Breast epithelium (tissue), 4 donors: Measurements from ENCODE around the gene PNPLA6. TPM values are rescaled to one million over a fixed set of nuclear protein-coding genes. Genes with fewer than 3 reads are reported as not detected.

Experiments used
- DNase-seq, 2 donors: peaks; one replicate each; pipeline ENCODE4 v3.0.0-alpha.2; 2019; ENCODE audit warnings: low spot score in 2 of 2
- H3K27ac ChIP-seq, 2 donors: fragments of 200-600 bp; sonication (generic) in 1 of 2; one replicate each; pipeline ENCODE4 v1.5.1; 2016 to 2019; ENCODE audit warnings: mild to moderate bottlenecking in 1 of 2
- H3K27me3 ChIP-seq, 2 donors: fragments of 200-600 bp; sonication (generic) in 1 of 2; one replicate each; pipeline versions ENCODE4 v1.5.1 to v1.6.0; 2017 to 2019; ENCODE audit warnings: control low read depth in 1 of 2, mild to moderate bottlenecking in 1 of 2
- H3K36me3 ChIP-seq: fragments of 200-600 bp; one replicate; pipeline ENCODE4 v1.5.1; 2019
- H3K4me1 ChIP-seq, 2 donors: fragments of 200-600 bp; sonication (generic); one replicate each; pipeline ENCODE4 v1.5.1; 2016 to 2019; ENCODE audit warnings: control low read depth in 1 of 2
- H3K4me3 ChIP-seq, 3 donors: fragments of 200-600 bp; sonication (generic); 1 replicate in 2 of 3; 2 replicates in 1 of 3; pipeline ENCODE4 v1.5.1; 2016 to 2019; ENCODE audit warnings: mild to moderate bottlenecking in 3 of 3, moderate library complexity in 2 of 3
- H3K9me3 ChIP-seq, 2 donors: fragments of 200-600 bp; sonication (generic) in 1 of 2; one replicate each; pipeline ENCODE4 v1.5.1; 2016 to 2019; ENCODE audit warnings: control low read depth in 1 of 2
- POLR2A ChIP-seq: fragments of 450-650 bp; IDR thresholded peaks from one replicate; pipeline ENCODE4 v1.6.1; 2016; ENCODE audit warnings: antibody characterized with exemption, mild to moderate bottlenecking, moderate library complexity
- POLR2AphosphoS5 ChIP-seq, 3 donors: sonication (generic); formaldehyde crosslinking; IDR thresholded peaks; one replicate each; pipeline ENCODE4 v1.6.1; 2017; ENCODE audit warnings: antibody characterized with exemption in 3 of 3
- intact Hi-C: fragments of 100-400 bp; cut with DNase I; formaldehyde crosslinking; loops from one replicate; pipeline ENCODE4 v1.15.1; 2023; ENCODE audit warnings: low total_unique reads
- total RNA-seq, 3 donors: library from RNA; depleted of rRNA; stranded (reverse); fragments of >200 nt; gene quantifications; one replicate each; pipeline ENCODE4 v1.1.0, GENCODE V29; 2016
- TF ChIP-seq, protein P1 (sequence below), 3 donors: fragments of 450-650 bp; IDR thresholded peaks; one replicate each; pipeline ENCODE4 v1.5.1; 2016 to 2017; ENCODE audit warnings: antibody characterized with exemption in 3 of 3, mild to moderate bottlenecking in 3 of 3, moderate library complexity in 3 of 3

The PNPLA6 gene
- total RNA-seq, 3 donors from 2014 or later: 35.8 to 56.4 (median 45.8) TPM

GRCh38 chr19:7515645-7516151 lies 19.8 kb upstream of the PNPLA6 start, which contains the start of gene ZNF358:
Gene ZNF358 (plus strand): TSS chr19:7516103. CDS start chr19:7519243, 3,140 bp downstream.
- TF ChIP-seq POLR2A (no peak), POLR2AphosphoS5 (IDR thresholded peaks at IDR 0.05) (no peak)
- TF ChIP-seq, protein P1, sequence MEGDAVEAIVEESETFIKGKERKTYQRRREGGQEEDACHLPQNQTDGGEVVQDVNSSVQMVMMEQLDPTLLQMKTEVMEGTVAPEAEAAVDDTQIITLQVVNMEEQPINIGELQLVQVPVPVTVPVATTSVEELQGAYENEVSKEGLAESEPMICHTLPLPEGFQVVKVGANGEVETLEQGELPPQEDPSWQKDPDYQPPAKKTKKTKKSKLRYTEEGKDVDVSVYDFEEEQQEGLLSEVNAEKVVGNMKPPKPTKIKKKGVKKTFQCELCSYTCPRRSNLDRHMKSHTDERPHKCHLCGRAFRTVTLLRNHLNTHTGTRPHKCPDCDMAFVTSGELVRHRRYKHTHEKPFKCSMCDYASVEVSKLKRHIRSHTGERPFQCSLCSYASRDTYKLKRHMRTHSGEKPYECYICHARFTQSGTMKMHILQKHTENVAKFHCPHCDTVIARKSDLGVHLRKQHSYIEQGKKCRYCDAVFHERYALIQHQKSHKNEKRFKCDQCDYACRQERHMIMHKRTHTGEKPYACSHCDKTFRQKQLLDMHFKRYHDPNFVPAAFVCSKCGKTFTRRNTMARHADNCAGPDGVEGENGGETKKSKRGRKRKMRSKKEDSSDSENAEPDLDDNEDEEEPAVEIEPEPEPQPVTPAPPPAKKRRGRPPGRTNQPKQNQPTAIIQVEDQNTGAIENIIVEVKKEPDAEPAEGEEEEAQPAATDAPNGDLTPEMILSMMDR (IDR thresholded peaks at IDR 0.05): no peak
- peak in 1 of 2 donors; percentile 53 for DNase-seq
- H3K27me3 ChIP-seq: no peaks in the 10 kb centered on the region
- no peaks in the 10 kb centered on the region for H3K9me3 ChIP-seq
- peak within 1 kb of the TSS; percentile 83 to 96 for H3K27ac ChIP-seq
- H3K4me1 ChIP-seq: peaks cover 0 to 8% of the 10 kb centered on the region in 2 donors
- peak within 1 kb of the TSS; percentile 64 to 90 (median 75) for H3K4me3 ChIP-seq
- H3K36me3 ChIP-seq: peaks cover 8% of the 10 kb centered on the region
- intact Hi-C loops: no loop called here

GRCh38 chr19:7516333-7516732 lies 19.2 kb upstream of the PNPLA6 start:
- TF ChIP-seq POLR2A (no peak), POLR2AphosphoS5 (IDR thresholded peaks at IDR 0.05) (no peak)
- TF ChIP-seq, protein P1 (IDR thresholded peaks at IDR 0.05): no peak
- H3K9me3 ChIP-seq: no peaks in the 10 kb centered on the region
- peak overlapping the region; percentile 82 to 96 for H3K27ac ChIP-seq
- no peak for DNase-seq
- H3K36me3 ChIP-seq: peaks cover 8% of the 10 kb centered on the region
- no peaks in the 10 kb centered on the region for H3K27me3 ChIP-seq
- peaks cover 0 to 8% of the 10 kb centered on the region in 2 donors for H3K4me1 ChIP-seq
- peak overlapping the region; percentile 64 to 90 (median 75) for H3K4me3 ChIP-seq
- intact Hi-C loops: no loop called here

- no peak for DNase-seq
- Histone ChIP-seq H3K36me3 (peaks cover 8% of the 10 kb centered on the region), H3K4me3 (peak overlapping the region; percentile 64 to 90 (median 75)), H3K27me3 (no peaks in the 10 kb centered on the region), H3K9me3 (no peaks in the 10 kb centered on the region), H3K4me1 (peaks cover 0 to 8% of the 10 kb centered on the region in 2 donors), H3K27ac (peak overlapping the region; percentile 82 to 96)
- intact Hi-C loops: no loop called here
- TF ChIP-seq, protein P1 (IDR thresholded peaks at IDR 0.05): no peak
- TF ChIP-seq POLR2A (no peak), POLR2AphosphoS5 (IDR thresholded peaks at IDR 0.05) (no peak)
Measured at GRCh38 chr19:7516878-7517277, 18.6 kb upstream of the PNPLA6 start.

GRCh38 chr19:7519361-7520130 lies 16.0 kb upstream of the PNPLA6 start:
- no peak overlapping the region for H3K27ac ChIP-seq
- H3K4me1 ChIP-seq: peaks cover 7 to 14% of the 10 kb centered on the region in 2 donors
- intact Hi-C loops: no loop called here
- no peak for DNase-seq
- no peaks in the 10 kb centered on the region for H3K9me3 ChIP-seq
- peaks cover 8% of the 10 kb centered on the region for H3K36me3 ChIP-seq
- H3K27me3 ChIP-seq: no peaks in the 10 kb centered on the region
- TF ChIP-seq POLR2A (no peak), POLR2AphosphoS5 (IDR thresholded peaks at IDR 0.05) (no peak)
- TF ChIP-seq, protein P1 (IDR thresholded peaks at IDR 0.05): no peak
- H3K4me3 ChIP-seq: no peak overlapping the region
